ENCODE data around the gene PEX3.
"Not testable (repeated sequence)": the region's sequence is repeated elsewhere in the genome, so short reads cannot be mapped to it uniquely, and the experiment has no call there.

The PEX3 gene

GRCh38 chr6:143449082-143449713 is 1.4 kb upstream of the PEX3 start:
- no peak for DNase-seq

- DNase-seq, result peak; percentile 34 to 46
These were observed 722 bp upstream of the PEX3 start for GRCh38 chr6:143449714-143450452.

- DNase-seq, result no peak
These were observed 926 bp downstream of the PEX3 start for GRCh38 chr6:143451531-143451930.

- no peak for DNase-seq
These were observed 7.2 kb downstream of the PEX3 start for GRCh38 chr6:143457563-143458359.

GRCh38 chr6:143465546-143465945 is 14.9 kb downstream of the PEX3 start:
- no peak for DNase-seq

GRCh38 chr6:143468026-143468425 is 17.4 kb downstream of the PEX3 start:
- no peak for DNase-seq

GRCh38 chr6:143468823-143469222 is 18.2 kb downstream of the PEX3 start:
- DNase-seq, result not testable (repeated sequence)

GRCh38 chr6:143471822-143472221 is 21.2 kb downstream of the PEX3 start:
- no peak for DNase-seq

GRCh38 chr6:143476545-143476944 is 25.9 kb downstream of the PEX3 start:
- DNase-seq, result no peak

GRCh38 chr6:143478479-143479062 is 28.0 kb downstream of the PEX3 start:
- DNase-seq, result no peak

- no peak for DNase-seq
These were observed 32.0 kb downstream of the PEX3 start for GRCh38 chr6:143482593-143482992.

- no peak for DNase-seq
These were observed 35.4 kb downstream of the PEX3 start for GRCh38 chr6:143485967-143486366.

- no peak for DNase-seq
These were observed 36.1 kb downstream of the PEX3 start for GRCh38 chr6:143486752-143487151.

- DNase-seq, result no peak
These were observed 39.6 kb downstream of the PEX3 start for GRCh38 chr6:143490244-143490643.

- no peak for DNase-seq
These were observed 40.2 kb downstream of the PEX3 start for GRCh38 chr6:143490775-143491174.

- no peak for DNase-seq
These were observed 46.4 kb downstream of the PEX3 start for GRCh38 chr6:143496974-143497373.

GRCh38 chr6:143498428-143498827 is 47.8 kb downstream of the PEX3 start:
- DNase-seq, result no peak

- no peak for DNase-seq
These were observed 51.2 kb downstream of the PEX3 start for GRCh38 chr6:143501851-143502250.

GRCh38 chr6:143504369-143504768 is 53.8 kb downstream of the PEX3 start:
- no peak for DNase-seq

GRCh38 chr6:143505111-143505510 is 54.5 kb downstream of the PEX3 start:
- DNase-seq, result no peak

GRCh38 chr6:143505537-143505936 is 54.9 kb downstream of the PEX3 start:
- DNase-seq, result no peak

- no peak for DNase-seq
These were observed 55.6 kb downstream of the PEX3 start for GRCh38 chr6:143506199-143506598.

- DNase-seq, result no peak
These were observed 56.0 kb downstream of the PEX3 start for GRCh38 chr6:143506620-143507019.
